ENCODE measurements around the gene GATB.

GATB gene

GRCh38 chr4:151798678-151799416 lies 38.0 kb upstream of the GATB start:
- no peak for TF ChIP-seq ZFX (IDR thresholded peaks at IDR 0.05)
- TF ChIP-seq, protein P1, sequence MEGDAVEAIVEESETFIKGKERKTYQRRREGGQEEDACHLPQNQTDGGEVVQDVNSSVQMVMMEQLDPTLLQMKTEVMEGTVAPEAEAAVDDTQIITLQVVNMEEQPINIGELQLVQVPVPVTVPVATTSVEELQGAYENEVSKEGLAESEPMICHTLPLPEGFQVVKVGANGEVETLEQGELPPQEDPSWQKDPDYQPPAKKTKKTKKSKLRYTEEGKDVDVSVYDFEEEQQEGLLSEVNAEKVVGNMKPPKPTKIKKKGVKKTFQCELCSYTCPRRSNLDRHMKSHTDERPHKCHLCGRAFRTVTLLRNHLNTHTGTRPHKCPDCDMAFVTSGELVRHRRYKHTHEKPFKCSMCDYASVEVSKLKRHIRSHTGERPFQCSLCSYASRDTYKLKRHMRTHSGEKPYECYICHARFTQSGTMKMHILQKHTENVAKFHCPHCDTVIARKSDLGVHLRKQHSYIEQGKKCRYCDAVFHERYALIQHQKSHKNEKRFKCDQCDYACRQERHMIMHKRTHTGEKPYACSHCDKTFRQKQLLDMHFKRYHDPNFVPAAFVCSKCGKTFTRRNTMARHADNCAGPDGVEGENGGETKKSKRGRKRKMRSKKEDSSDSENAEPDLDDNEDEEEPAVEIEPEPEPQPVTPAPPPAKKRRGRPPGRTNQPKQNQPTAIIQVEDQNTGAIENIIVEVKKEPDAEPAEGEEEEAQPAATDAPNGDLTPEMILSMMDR (conservative IDR thresholded peaks at IDR 0.05) = no peak
- no peak overlapping the region for H3K27ac ChIP-seq

DNA sequence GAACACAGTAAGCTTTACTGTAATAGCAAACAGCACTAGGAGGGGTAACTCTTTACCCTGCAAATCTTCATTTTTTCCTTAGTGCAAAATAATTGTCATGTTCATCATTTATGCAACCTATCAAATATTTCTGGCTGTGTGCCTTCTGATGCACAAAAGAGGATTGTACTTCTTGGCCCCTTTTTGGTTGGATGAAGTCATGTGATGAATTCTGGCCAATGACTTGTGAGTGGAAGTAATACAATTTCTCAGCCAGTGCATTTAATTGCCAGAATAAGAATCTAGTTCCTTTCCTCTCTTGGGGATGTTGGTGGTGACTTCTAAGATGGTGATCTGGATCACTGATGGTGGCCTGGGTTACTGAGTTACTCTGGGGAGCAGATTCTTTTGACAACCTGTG lies 37.0 kb upstream of the GATB start:
- no peak for TF ChIP-seq ZFX (IDR thresholded peaks at IDR 0.05)
- TF ChIP-seq, protein P1 (conservative IDR thresholded peaks at IDR 0.05) = no peak
- H3K27ac ChIP-seq = no peak overlapping the region

GRCh38 chr4:151797131-151797530 lies 36.3 kb upstream of the GATB start:
- no peak for TF ChIP-seq ZFX (IDR thresholded peaks at IDR 0.05)
- TF ChIP-seq, protein P1 (conservative IDR thresholded peaks at IDR 0.05) = no peak
- H3K27ac ChIP-seq = no peak overlapping the region

- TF ChIP-seq ZFX (IDR thresholded peaks at IDR 0.05) = no peak
- TF ChIP-seq, protein P1 (conservative IDR thresholded peaks at IDR 0.05) = no peak
- no peak overlapping the region; the same call in 1 of the 2 replicates for H3K27ac ChIP-seq
Observed at GRCh38 chr4:151796106-151796505, 35.3 kb upstream of the GATB start.

- TF ChIP-seq, protein P1 (conservative IDR thresholded peaks at IDR 0.05) = no peak
- no peak for TF ChIP-seq ZFX (IDR thresholded peaks at IDR 0.05)
- H3K27ac ChIP-seq = no peak overlapping the region
Observed at GRCh38 chr4:151792995-151793394, 32.2 kb upstream of the GATB start.

GRCh38 chr4:151792530-151792929 lies 31.7 kb upstream of the GATB start:
- TF ChIP-seq ZFX (IDR thresholded peaks at IDR 0.05) = no peak
- TF ChIP-seq, protein P1 (conservative IDR thresholded peaks at IDR 0.05) = no peak
- H3K27ac ChIP-seq = no peak overlapping the region

GRCh38 chr4:151788021-151788420 lies 27.2 kb upstream of the GATB start:
- no peak overlapping the region for H3K27ac ChIP-seq
- TF ChIP-seq, protein P1 (conservative IDR thresholded peaks at IDR 0.05) = no peak
- TF ChIP-seq ZFX (IDR thresholded peaks at IDR 0.05) = no peak

Measured in C4-2B (cell line).